HCT116 (cell line): ENCODE results near the gene UBAC2. TPM values are rescaled to one million over a fixed set of nuclear protein-coding genes. Genes with fewer than 3 reads are reported as not detected.

Experiments used
- ATAC-seq: fragments of 200-7000 bp; cut with Tn5 transposase; 2 replicates; pipeline ENCODE4 v1.9.1; 2020; ENCODE audit warnings: mild to moderate bottlenecking, moderate library complexity
- BruUV-seq: library from RNA; stranded (reverse); fragments of 400-500 nt; replicated peaks from 2 replicates; lab custom pipeline; 2021; lab: Mats Ljungman, UMichigan
- CTCF ChIA-PET: fragments of 300-600 bp; sonication (Branson Sonifier 250); formaldehyde crosslinking; loops from one replicate; lab custom pipeline; 2021; ENCODE audit warnings: antibody characterized with exemption; lab: Charles Lee
- POLR2A ChIA-PET: fragments of 300-600, 350-600 bp; sonication (Branson Sonifier 250); formaldehyde crosslinking; loops from one replicate; lab custom pipeline; 2021; ENCODE audit warnings: antibody characterized with exemption; lab: Charles Lee
- RAD21 ChIA-PET, 2 experiments: fragments of 300-600 bp; sonication (Branson Sonifier 250); formaldehyde crosslinking; loops; one replicate each; lab custom pipeline; 2023; ENCODE audit warnings: low total read pairs in 2 of 2; ENCODE audit not compliant: uncharacterized antibody in 2 of 2, unreplicated experiment in 2 of 2, low non-redundant PET in 1 of 2; lab: Charles Lee
- DNase-seq: peaks from one replicate; pipeline ENCODE4 v3.0.0-alpha.2; 2010; ENCODE audit warnings: low read depth, low spot score
- H2AFZ ChIP-seq: fragments of 200-600 bp; shearing (Covaris generic), sonication (generic); 2 replicates; pipeline ENCODE4 v1.6.1; 2017; ENCODE audit warnings: low read depth, mixed run types, mixed read lengths, antibody characterized with exemption, low read length; ENCODE audit not compliant: poor library complexity, severe bottlenecking
- H3K27ac ChIP-seq: 2 replicates; pipeline ENCODE4 v1.5.1; 2012; ENCODE audit warnings: low read depth, low read length
- H3K27me3 ChIP-seq: fragments of 200-600 bp; sonication (generic); 2 replicates; pipeline ENCODE4 v1.6.1; 2016; ENCODE audit warnings: mixed run types, low read length, mixed read lengths; ENCODE audit not compliant: insufficient read depth
- H3K36me3 ChIP-seq, 2 experiments: fragments of 200-500 bp in 1 of 2; fragments of 200-600 bp in 1 of 2; sonication (Bioruptor generic) in 1 of 2; sonication (generic) in 1 of 2; 2 replicates each; pipeline versions ENCODE4 v1.5.1 to v1.6.1; 2014 to 2016; ENCODE audit warnings: low read length in 2 of 2, inconsistent platforms in 1 of 2, mixed read lengths in 1 of 2, mixed run types in 1 of 2; ENCODE audit not compliant: insufficient read depth in 2 of 2, control insufficient read depth in 1 of 2
- H3K4me1 ChIP-seq, 2 experiments: fragments of 200-600 bp in 1 of 2; sonication (generic) in 1 of 2; 2 replicates each; pipeline versions ENCODE4 v1.5.1 to v1.6.1; 2012 to 2017; ENCODE audit warnings: low read length in 2 of 2, inconsistent platforms in 1 of 2, mild to moderate bottlenecking in 1 of 2, mixed read lengths in 1 of 2, mixed run types in 1 of 2, moderate library complexity in 1 of 2; ENCODE audit not compliant: insufficient read depth in 2 of 2, control insufficient read depth in 1 of 2
- H3K4me2 ChIP-seq: fragments of 200-600 bp; sonication (generic); 2 replicates; pipeline ENCODE4 v1.6.1; 2017; ENCODE audit warnings: mixed run types, low read length, mixed read lengths
- H3K4me3 ChIP-seq, 2 experiments: fragments of 200-600 bp in 1 of 2; sonication (generic) in 1 of 2; replicated peaks in 1 of 2; 2 replicates each; pipeline ENCODE4 v1.5.1; 2011 to 2016; ENCODE audit warnings: low read length in 2 of 2, control low read depth in 1 of 2, low read depth in 1 of 2, mild to moderate bottlenecking in 1 of 2, mixed read lengths in 1 of 2, mixed run types in 1 of 2
- H3K79me2 ChIP-seq: fragments of 200-600 bp; sonication (generic); 2 replicates; pipeline ENCODE4 v1.6.1; 2017; ENCODE audit warnings: mild to moderate bottlenecking, mixed run types, low read length, moderate library complexity, mixed read lengths; ENCODE audit not compliant: insufficient read depth
- H3K9ac ChIP-seq: fragments of 200-600 bp; sonication (generic); 2 replicates; pipeline ENCODE4 v1.6.1; 2016; ENCODE audit warnings: low read length, mixed read lengths
- H3K9me2 ChIP-seq: fragments of 200-600 bp; sonication (generic), shearing (Covaris generic); 2 replicates; pipeline ENCODE4 v1.6.1; 2017; ENCODE audit warnings: mixed run types, mild to moderate bottlenecking, moderate library complexity; ENCODE audit not compliant: insufficient read depth
- H3K9me3 ChIP-seq, 2 experiments: fragments of 200-500 bp in 1 of 2; fragments of 200-600 bp in 1 of 2; sonication (Bioruptor generic) in 1 of 2; sonication (generic) in 1 of 2; 2 replicates each; pipeline ENCODE4 v1.6.1; 2014 to 2017; ENCODE audit warnings: low read length in 2 of 2, mixed read lengths in 2 of 2, inconsistent platforms in 1 of 2, low read depth in 1 of 2, mild to moderate bottlenecking in 1 of 2, mixed run types in 1 of 2, moderate library complexity in 1 of 2; ENCODE audit not compliant: control insufficient read depth in 1 of 2, insufficient read depth in 1 of 2
- H4K20me1 ChIP-seq: fragments of 200-600 bp; sonication (generic), shearing (Covaris generic); 2 replicates; pipeline ENCODE4 v1.6.1; 2017; ENCODE audit warnings: mixed run types, mild to moderate bottlenecking, moderate library complexity; ENCODE audit not compliant: insufficient read depth
- CEBPB ChIP-seq: IDR thresholded peaks from 2 replicates; pipeline ENCODE4 v1.6.1; 2012; ENCODE audit warnings: low read depth
- EGR1 ChIP-seq: IDR thresholded peaks from 2 replicates; pipeline ENCODE4 v1.6.1; 2012; ENCODE audit warnings: low read depth
- ELF1 ChIP-seq: IDR thresholded peaks from 2 replicates; pipeline ENCODE4 v1.6.1; 2012; ENCODE audit warnings: low read depth, borderline replicate concordance
- EZH2phosphoT487 ChIP-seq: fragments of 200-600 bp; IDR thresholded peaks from 2 replicates; pipeline ENCODE4 v1.6.1; 2018; ENCODE audit warnings: antibody characterized with exemption, borderline replicate concordance
- FOSL1 ChIP-seq: IDR thresholded peaks from 2 replicates; pipeline ENCODE4 v1.6.1; 2012; ENCODE audit warnings: low read depth
- JUND ChIP-seq: IDR thresholded peaks from 2 replicates; pipeline ENCODE4 v1.6.1; 2012
- MAX ChIP-seq: IDR thresholded peaks from 2 replicates; pipeline ENCODE4 v1.6.1; 2012
- POLR2A ChIP-seq: IDR thresholded peaks from 2 replicates; pipeline ENCODE4 v1.7.0; 2011; ENCODE audit warnings: borderline replicate concordance; ENCODE audit not compliant: insufficient read depth, insufficient read length; ENCODE audit errors: extremely low read depth
- POLR2AphosphoS5 ChIP-seq: IDR thresholded peaks from 2 replicates; pipeline ENCODE4 v1.6.1; 2011; ENCODE audit warnings: mild to moderate bottlenecking, low read depth, low read length, moderate library complexity
- RAD21 ChIP-seq: IDR thresholded peaks from 2 replicates; pipeline ENCODE4 v1.6.1; 2012; ENCODE audit warnings: low read depth, mild to moderate bottlenecking
- SP1 ChIP-seq: IDR thresholded peaks from 2 replicates; pipeline ENCODE4 v1.6.1; 2012; ENCODE audit warnings: low read depth
- YY1 ChIP-seq: IDR thresholded peaks from 2 replicates; pipeline ENCODE4 v1.6.1; 2011; ENCODE audit warnings: low read length, low read depth, moderate library complexity, mild to moderate bottlenecking; ENCODE audit not compliant: insufficient replicate concordance; ENCODE audit errors: extremely low read depth
- ZBTB33 ChIP-seq: IDR thresholded peaks from 2 replicates; pipeline ENCODE4 v1.6.1; 2011; ENCODE audit warnings: mild to moderate bottlenecking, low read length, moderate library complexity; ENCODE audit not compliant: insufficient replicate concordance; ENCODE audit errors: extremely low read depth
- ZFX ChIP-seq: fragments of 450-650 bp; IDR thresholded peaks from 2 replicates; pipeline ENCODE4 v1.6.1; 2017
- ZNF274 ChIP-seq: fragments of 200-500 bp; sonication (Bioruptor generic); IDR thresholded peaks from 2 replicates; pipeline ENCODE4 v1.6.1; 2014; ENCODE audit warnings: mild to moderate bottlenecking, low read depth, low read length, inconsistent platforms
- intact Hi-C: fragments of 100-400 bp; cut with micrococcal nuclease; formaldehyde crosslinking; loops from 2 replicates; pipeline ENCODE4 v1.10.0; 2022
- total RNA-seq: library from RNA; stranded (reverse); gene quantifications from one replicate; pipeline ENCODE4 v1.2.1, GENCODE V29; 2021; ENCODE audit not compliant: unreplicated experiment

Gene UBAC2
- total RNA-seq, 1 experiment from 2014 or later = 67.4 TPM

GRCh38 chr13:99214232-99214631 lies 13.6 kb downstream of the UBAC2 start:
- BruUV-seq = no TSS peak
- RAD21 ChIA-PET = no interaction called here
- no peak overlapping the region for H3K4me3 ChIP-seq
- H3K27ac ChIP-seq = no peak overlapping the region
- CTCF ChIA-PET = no interaction called here
- no peak for TF ChIP-seq ELF1
- no peak for TF ChIP-seq RAD21
- H2AFZ ChIP-seq = no peak overlapping the region
- H3K4me1 ChIP-seq = peaks cover 0 to 7% of the 10 kb centered on the region in 2 experiments; a peak in 1 of 4 replicates
- peaks cover 94% of the 10 kb centered on the region for H3K79me2 ChIP-seq
- ATAC-seq (no peak), DNase-seq (no peak)
- intact Hi-C loops = no loop called here
- no peak overlapping the region for H3K9ac ChIP-seq
- H3K9me2 ChIP-seq = no peaks in the 10 kb centered on the region
- H4K20me1 ChIP-seq = peaks cover 5% of the 10 kb centered on the region
- no peaks in the 10 kb centered on the region for H3K9me3 ChIP-seq
- POLR2A ChIA-PET = no interaction called here
- H3K27me3 ChIP-seq = no peaks in the 10 kb centered on the region
- 0 out of 4 replicates have a peak, but pooled peaks cover 0 to 6% of the 10 kb centered on the region in 2 experiments for H3K36me3 ChIP-seq
- no peak overlapping the region for H3K4me2 ChIP-seq

GRCh38 chr13:99214731-99215130 lies 14.1 kb downstream of the UBAC2 start:
- intact Hi-C loops = no loop called here
- TF ChIP-seq JUND = no peak
- TF ChIP-seq FOSL1 = no peak
- no peak for TF ChIP-seq ZBTB33
- TF ChIP-seq YY1 = no peak
- TF ChIP-seq CEBPB = no peak
- no peak for TF ChIP-seq POLR2A
- no peak for TF ChIP-seq ZNF274
- no peak for TF ChIP-seq SP1
- no peak for TF ChIP-seq MAX
- no peak for TF ChIP-seq EGR1
- no peak for TF ChIP-seq POLR2AphosphoS5
- TF ChIP-seq EZH2phosphoT487 = no peak
- TF ChIP-seq ZFX = no peak
- Histone ChIP-seq H3K79me2 (peaks cover 94% of the 10 kb centered on the region), H4K20me1 (peaks cover 5% of the 10 kb centered on the region), H3K4me2 (no peak overlapping the region), H3K27ac (no peak overlapping the region), H2AFZ (no peak overlapping the region), H3K36me3 (0 out of 4 replicates have a peak, but pooled peaks cover 0 to 6% of the 10 kb centered on the region in 2 experiments), H3K9me2 (no peaks in the 10 kb centered on the region), H3K27me3 (no peaks in the 10 kb centered on the region), H3K4me3 (no peak overlapping the region), H3K4me1 (peaks cover 0 to 7% of the 10 kb centered on the region in 2 experiments; a peak in 1 of 4 replicates), H3K9me3 (no peaks in the 10 kb centered on the region), H3K9ac (no peak overlapping the region)
- CTCF ChIA-PET = no interaction called here
- POLR2A ChIA-PET = no interaction called here
- BruUV-seq = no TSS peak
- RAD21 ChIA-PET = no interaction called here
- ATAC-seq (no peak), DNase-seq (no peak)
